Left colon (tissue), 2 donors: ENCODE results near the gene CDHR3. TPM values are rescaled to one million over a fixed set of nuclear protein-coding genes. Genes with fewer than 3 reads are reported as not detected.
A peak's percentile ranks its signal among the peaks of the same experiment; 100 is the strongest.

Source experiments
- ATAC-seq: fragments of 200-7000 bp; cut with Tn5 transposase; one replicate; pipeline ENCODE4 v1.9.1; 2020; ENCODE audit warnings: mild to moderate bottlenecking, moderate library complexity
- DNase-seq, 2 donors: peaks; one replicate each; pipeline ENCODE4 v3.0.0-alpha.2; 2020
- intact Hi-C, 2 donors: fragments of 100-400 bp; cut with DNase I in 1 of 2; cut with micrococcal nuclease in 1 of 2; formaldehyde crosslinking; loops; one replicate each; pipeline versions ENCODE4 v1.11.2 to v1.14.0; 2022; cut with DNase I, micrococcal nuclease
- total RNA-seq, 2 donors: library from RNA; stranded (reverse); fragmentation: NEBNext Ultra II Directional; extraction: Animal tissue kit (Norgen Biotek cat#: 25700); gene quantifications; one replicate each; pipeline ENCODE4 v1.2.1, GENCODE V29; 2021
- donor health status: DM: no; HTN: no; CAD: no.
- donor health status: DM: yes; HTN: yes; CAD: no.

CDHR3 gene
- total RNA-seq, 2 donors from 2014 or later, result 10.0 to 20.3 TPM

GRCh38 chr7:106068986-106069385, 105.9 kb downstream of the CDHR3 start:
- DNase-seq, result peak in 1 of 2 donors; percentile 56
- intact Hi-C loops, result no loop called here
- ATAC-seq, result no peak

- intact Hi-C loops, result no loop called here
- no peak for DNase-seq
- no peak for ATAC-seq
These were observed 106.6 kb downstream of the CDHR3 start for GRCh38 chr7:106069471-106070200.

DNA sequence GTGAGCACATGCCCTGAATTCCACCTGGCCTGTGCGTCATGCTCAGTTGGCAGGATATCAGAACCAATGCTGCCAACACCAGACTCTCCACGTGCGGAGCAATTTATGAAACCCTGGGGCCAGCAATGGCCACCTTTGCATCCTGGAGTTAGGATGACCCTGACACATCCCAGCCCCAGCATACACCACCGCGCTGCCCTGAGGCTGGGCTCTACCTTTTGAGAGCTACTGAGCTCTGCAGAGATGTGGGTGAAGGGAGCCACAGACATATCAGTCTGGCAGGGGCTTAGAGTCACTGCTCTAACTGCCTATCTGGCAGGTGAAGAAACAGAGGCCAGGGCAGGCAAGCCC, 107.1 kb downstream of the CDHR3 start:
- ATAC-seq, result no peak
- intact Hi-C loops, result no loop called here
- DNase-seq, result no peak

- no peak for DNase-seq
- intact Hi-C loops, result no loop called here
- ATAC-seq, result no peak
These were observed 107.6 kb downstream of the CDHR3 start for GRCh38 chr7:106070567-106071254.

DNA sequence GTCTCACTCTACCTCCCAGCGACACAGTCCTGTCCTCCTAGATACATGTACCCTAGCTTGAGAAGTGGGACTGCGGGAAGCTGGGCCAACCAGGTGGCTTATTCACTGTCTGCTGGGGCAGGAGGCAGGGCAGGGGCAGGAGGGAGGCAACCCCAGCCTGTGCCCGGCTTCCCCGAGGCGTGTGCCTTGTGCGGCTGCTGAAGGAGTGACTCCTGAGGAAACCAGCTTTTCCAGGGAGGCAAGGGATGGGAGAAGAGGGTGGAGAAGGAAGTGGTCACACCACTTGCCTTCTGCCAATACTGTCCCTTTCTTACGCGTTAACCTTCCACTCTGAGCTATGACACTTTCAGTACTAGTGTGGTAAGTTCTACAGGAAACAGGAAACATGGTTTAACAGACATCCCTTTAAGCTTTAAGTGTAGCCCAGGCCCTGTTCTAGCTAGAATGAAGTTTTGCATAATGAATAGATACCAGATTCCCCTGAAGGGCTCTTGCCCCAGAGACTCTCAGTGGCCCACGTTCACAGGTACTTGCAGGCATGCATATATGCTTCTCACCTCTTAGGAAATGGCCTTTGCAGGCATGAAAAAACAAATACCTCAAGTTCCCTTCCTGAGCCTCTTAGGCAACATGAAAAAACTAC, 108.4 kb downstream of the CDHR3 start:
- DNase-seq (peak; percentile 74 to 79), ATAC-seq (peak; percentile 93)
- intact Hi-C loops, result no loop called here

DNA sequence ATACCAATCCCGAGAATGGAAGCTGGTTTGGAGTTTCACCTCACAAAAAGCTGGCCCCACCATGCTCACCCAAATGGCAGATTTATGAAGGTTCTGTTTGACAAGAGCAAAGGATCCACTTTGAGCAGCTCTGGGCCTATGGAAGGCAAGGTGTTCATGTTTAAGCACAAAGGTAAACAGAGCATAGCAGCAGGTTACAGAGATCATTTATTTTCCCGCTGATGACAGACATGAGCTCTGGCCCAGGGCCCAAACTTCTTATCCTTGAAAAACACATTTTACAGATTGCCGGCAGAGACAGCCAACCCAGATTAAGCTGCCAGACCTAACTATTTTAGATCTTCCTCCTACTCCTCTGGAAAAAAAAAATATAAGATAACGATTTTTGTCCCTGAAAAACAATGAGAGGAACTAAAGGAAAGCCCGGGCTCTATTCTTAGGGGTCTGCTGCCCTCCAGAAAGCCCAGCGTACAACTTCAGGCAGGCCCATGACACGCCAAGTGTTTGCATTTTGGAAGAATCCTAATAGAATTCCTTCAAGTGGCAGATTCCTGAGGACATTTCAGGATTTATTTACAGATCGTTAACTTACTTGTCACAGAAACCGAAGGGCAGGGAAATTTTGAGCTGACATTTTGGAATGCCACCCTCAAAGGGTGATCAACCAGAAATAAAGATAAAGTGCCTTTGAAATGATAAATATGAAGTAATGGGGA, 109.1 kb downstream of the CDHR3 start:
- peak; percentile 67 for ATAC-seq
- peak in 1 of 2 donors; percentile 69 for DNase-seq
- intact Hi-C loops, result no loop called here

- no peak for ATAC-seq
- intact Hi-C loops, result no loop called here
- DNase-seq, result no peak
These were observed 109.6 kb downstream of the CDHR3 start for GRCh38 chr7:106072715-106073091.

- DNase-seq (no peak), ATAC-seq (no peak)
- intact Hi-C loops, result no loop called here
These were observed 110.6 kb downstream of the CDHR3 start for GRCh38 chr7:106073701-106074100.

DNA sequence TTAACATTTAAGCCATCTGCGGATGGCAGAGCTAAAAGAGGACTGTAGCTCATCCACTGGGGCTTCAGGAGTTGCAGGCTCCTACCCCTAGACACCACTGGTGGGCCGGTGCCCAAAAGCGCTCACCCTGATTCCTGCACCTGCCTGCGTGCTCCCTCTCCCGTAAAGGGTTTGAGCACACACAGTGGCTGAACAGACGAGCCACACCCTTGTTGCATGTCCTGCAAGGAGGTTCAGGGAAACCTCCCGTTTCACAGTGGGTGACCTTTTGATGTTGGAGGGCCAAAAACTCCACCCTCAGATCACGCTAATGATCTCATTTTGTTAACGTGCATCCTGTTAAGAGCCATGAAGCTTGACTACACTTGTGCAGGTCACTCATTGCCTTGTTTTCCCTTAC, 111.2 kb downstream of the CDHR3 start:
- intact Hi-C loops, result no loop called here
- no peak for ATAC-seq
- no peak for DNase-seq

GRCh38 chr7:106075937-106076336, 112.9 kb downstream of the CDHR3 start:
- intact Hi-C loops, result no loop called here
- ATAC-seq (no peak), DNase-seq (no peak)

- DNase-seq (no peak), ATAC-seq (no peak)
- intact Hi-C loops, result no loop called here
These were observed 113.5 kb downstream of the CDHR3 start for GRCh38 chr7:106076537-106076936.

DNA sequence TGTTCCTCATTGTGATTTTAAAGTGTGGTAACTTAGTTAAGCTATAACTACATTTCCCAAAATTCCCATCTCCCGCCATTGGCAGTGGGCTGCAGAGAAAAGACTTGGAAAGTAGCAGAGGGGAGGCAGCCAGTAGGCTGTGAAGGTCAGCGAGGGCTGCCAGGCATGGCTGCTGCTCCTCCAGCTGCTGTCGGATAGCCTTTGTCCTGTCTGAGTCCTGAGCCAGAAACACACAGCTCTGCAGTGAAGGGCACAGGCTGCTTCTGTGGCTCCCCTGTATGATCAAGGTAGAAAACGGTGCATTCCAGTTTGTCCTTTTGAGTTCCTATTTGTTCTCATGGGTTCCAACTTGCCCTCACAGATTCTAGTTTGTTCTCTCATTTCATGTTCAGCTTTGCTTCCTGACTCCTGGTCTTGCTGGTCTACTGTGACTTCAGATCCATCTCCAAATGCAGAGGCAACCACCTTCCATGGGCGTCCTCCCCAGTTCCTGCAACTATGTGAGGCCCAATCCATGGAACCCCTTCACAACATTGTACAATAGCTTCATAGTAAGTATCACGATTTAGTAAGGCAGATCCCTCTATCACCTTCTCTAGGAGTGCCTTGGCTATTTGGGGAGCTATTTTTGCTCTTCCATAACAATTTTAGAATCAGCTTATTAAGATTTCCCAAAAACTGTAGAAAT, 117.4 kb downstream of the CDHR3 start:
- intact Hi-C loops, result no loop called here
- ATAC-seq (no peak), DNase-seq (no peak)

GRCh38 chr7:106082087-106082854, 119.2 kb downstream of the CDHR3 start:
- no peak for ATAC-seq
- no peak for DNase-seq
- intact Hi-C loops, result no loop called here

Other genes with a start within 250 kb of the CDHR3 start
- 10 to 100 TPM; 19.6 to 22.1 TPM for gene ATXN7L1, start 86.7 kb upstream of the CDHR3 start, total RNA-seq
- 10 to 100 TPM; 71.9 to 84.2 TPM for gene SYPL1, start 149.0 kb downstream of the CDHR3 start, total RNA-seq